ENCODE measurements around the gene PROSER3. TPM values are rescaled to one million over a fixed set of nuclear protein-coding genes. Genes with fewer than 3 reads are reported as not detected.

Gene PROSER3
- total RNA-seq, 1 experiment from 2014 or later = 7.4 TPM

- DNase-seq (ENCODE audit: low read depth) = no peak
These were observed 19.7 kb upstream of the PROSER3 start for GRCh38 chr19:35738021-35738886.

DNA sequence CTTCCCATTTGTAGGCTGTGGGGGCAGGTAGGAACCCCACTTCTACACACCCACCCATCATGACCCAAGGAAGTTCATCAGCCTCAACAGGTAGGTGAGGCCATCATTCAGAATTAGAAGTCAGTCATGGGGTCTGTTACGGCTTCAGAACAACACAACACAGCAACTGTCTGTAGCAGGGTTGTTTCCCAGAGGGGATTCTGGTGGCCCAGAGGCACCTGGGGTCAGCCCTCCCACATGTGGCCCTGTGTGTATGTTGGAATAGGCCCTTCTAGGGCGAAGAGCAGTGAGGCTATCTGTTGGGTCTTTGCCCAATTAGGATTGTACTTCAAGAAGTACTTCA lies 19.1 kb upstream of the PROSER3 start:
- no peak for DNase-seq (ENCODE audit: low read depth)

GRCh38 chr19:35739275-35740107 lies 18.5 kb upstream of the PROSER3 start:
- DNase-seq (ENCODE audit: low read depth) = no peak

DNA sequence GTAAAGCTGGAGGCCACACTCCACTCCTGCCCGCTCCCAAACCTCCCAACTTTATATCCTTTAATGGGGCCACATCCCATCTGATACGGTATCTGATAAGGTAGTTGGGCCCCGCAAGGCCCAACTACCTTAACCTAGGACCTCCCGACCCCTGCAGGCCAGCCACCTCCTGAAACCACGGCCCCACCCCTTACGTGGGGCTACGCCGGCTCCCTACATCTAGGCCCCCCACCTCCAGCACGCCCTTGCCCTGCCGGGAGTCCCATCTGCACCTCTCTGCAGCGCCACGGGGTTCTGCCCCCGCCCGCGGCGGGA lies 17.9 kb upstream of the PROSER3 start:
- DNase-seq (ENCODE audit: low read depth) = no peak

DNA sequence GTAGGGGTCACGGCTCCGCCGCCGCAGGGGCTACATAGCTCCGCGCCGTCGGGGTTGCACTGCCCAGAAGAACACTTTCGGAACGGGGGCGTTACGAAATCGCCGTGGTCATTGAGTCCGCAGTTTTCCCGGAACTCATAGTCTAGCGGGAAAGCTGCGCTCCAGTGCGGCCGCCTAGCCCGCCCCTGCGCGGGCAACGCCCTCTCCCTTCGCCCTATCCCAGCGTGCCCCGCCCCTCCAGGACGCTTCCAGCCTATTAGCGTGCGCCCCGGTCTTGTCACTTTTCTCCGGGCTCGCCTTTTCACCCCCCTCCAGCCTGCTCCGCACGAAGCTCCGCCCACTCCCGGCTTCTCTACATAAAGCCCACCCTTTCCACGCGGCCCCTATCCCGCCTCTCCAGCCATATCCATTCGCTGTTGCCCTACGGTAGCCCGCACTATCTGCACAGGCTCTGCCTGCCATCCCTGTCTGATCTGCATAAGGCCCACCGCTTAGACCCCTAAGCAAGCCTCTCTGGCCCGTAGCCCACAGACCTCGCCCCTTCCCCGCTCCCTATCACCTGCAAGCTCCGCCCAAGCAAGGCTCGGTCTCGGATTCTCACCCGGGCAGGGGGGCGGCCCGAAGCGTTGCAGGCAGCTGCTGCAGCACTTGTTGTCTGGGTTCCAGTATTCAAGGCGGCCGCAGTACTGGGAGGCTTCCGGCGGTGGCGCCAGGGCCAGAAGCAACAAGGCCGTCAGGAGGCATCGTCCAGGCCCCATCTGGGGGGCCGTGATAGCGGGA lies 17.4 kb upstream of the PROSER3 start:
- peak; percentile 97 for DNase-seq (ENCODE audit: low read depth)

DNA sequence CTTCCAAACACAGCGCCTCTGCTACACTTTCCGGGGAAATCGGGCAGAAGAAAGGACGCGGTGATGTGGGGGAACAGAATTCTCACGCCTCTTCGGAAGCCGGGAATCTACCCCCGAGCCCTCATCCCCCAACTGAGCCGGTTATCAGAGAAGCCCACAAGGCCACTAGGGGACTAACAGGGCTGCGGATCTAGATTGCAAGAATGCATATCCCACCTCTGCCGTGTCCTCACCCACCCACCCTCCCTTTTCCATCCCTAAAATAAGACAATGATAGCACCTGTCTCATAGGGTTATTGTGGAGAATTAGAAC lies 16.8 kb upstream of the PROSER3 start:
- no peak for DNase-seq (ENCODE audit: low read depth)

DNA sequence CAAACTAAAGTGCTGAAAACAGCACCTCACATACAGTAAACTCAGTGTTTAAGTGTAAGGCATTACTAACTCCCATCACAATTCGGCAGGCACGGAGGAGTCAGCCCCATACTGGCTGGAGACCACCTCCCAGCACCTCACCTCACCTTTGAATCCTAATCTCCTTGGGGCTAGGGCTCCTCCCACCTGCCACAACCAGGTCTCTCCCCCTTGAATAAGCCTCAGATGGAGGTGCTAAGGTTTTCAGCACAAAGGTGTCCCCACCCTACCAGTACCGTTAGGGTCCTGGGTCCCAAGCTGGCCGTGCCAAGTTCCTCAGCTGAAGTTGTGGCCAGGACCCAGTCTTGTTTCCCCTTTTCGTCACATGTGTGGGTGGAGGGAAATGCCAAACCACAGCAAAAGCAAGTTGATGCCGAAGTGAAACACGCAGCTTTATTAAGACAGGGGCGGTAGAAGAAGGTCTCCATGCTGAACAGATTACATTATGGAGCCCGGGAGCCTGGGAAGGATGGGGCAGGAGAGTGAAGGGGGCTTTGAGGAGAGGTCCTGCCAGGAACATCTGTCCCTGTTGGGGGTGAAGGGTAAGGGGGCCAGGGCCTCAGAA lies 15.8 kb upstream of the PROSER3 start, which contains the start of gene IGFLR1:
TSS of gene IGFLR1 (minus strand) at position 332 of the 604 bp plus-strand sequence. CDS start 1,272 bp downstream, outside the sequence.
- no peak for DNase-seq (ENCODE audit: low read depth)

- no peak for DNase-seq (ENCODE audit: low read depth)
These were observed 14.1 kb upstream of the PROSER3 start for GRCh38 chr19:35743640-35744429.

DNA sequence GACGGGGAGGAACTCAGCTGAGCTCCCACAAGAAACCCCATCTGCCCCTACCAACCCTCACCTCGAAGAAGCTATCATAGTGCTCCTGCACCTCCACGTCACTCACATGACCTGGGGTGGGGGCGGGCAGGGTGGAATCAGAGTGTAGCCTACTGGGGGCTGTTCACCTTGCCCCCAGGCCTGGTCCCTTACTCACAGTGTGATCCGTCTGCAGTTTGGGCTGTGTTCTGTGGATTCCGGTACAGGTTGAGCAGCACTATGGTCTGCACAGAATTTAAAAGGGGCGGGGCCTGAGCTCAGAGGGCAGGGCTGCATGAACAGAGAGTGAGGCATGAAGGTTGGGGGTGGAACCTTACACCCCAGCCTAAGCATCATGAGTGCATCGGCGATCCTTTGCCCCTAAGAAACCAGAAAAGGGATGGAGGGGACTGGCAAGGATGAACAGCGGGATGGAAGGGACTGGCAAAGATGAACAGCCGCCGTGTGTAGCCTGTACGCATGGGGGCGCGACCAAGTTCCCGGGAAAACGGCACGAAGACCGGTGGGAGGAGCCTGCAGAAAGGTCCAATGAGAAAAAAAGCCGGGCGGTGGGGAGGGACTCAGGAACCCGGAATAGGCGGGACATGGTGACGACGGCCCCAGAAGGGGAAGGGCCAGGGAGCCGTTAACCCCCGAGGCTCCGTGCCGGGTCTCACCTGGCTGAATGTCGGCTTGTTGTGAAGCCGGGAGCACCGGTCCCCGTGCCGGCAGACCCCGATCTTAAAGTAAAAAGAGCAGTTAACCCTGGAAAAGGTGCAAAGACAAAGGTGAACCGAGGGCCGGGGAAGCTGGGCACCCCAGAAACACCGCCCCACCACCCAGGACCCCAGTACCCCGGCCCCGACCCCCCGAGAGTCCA lies 13.3 kb upstream of the PROSER3 start:
- DNase-seq (ENCODE audit: low read depth) = peak; percentile 96

GRCh38 chr19:35745328-35746086 lies 12.5 kb upstream of the PROSER3 start, which contains the start of the genes PSENEN and U2AF1L4:
PSENEN (plus strand) TSS chr19:35745651; CDS start chr19:35745931, 280 bp downstream.
U2AF1L4 (minus strand) TSS chr19:35745418; CDS start chr19:35745391, 27 bp downstream.
- peak; percentile 99 for DNase-seq (ENCODE audit: low read depth)

- DNase-seq (ENCODE audit: low read depth) = no peak
These were observed 11.9 kb upstream of the PROSER3 start for GRCh38 chr19:35746087-35746462.

DNA sequence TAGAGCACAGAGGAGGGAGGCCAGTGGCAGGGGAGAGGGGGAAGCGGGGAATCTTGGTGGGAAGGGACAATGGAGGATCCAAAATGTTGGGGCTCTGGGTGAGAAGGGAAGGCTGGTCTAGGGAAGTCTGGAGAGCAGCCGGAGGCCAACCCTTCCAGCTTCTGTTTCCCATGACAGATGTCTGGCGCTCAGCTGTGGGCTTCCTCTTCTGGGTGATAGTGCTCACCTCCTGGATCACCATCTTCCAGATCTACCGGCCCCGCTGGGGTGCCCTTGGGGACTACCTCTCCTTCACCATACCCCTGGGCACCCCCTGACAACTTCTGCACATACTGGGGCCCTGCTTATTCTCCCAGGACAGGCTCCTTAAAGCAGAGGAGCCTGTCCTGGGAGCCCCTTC lies 11.4 kb upstream of the PROSER3 start:
- DNase-seq (ENCODE audit: low read depth) = no peak

DNA sequence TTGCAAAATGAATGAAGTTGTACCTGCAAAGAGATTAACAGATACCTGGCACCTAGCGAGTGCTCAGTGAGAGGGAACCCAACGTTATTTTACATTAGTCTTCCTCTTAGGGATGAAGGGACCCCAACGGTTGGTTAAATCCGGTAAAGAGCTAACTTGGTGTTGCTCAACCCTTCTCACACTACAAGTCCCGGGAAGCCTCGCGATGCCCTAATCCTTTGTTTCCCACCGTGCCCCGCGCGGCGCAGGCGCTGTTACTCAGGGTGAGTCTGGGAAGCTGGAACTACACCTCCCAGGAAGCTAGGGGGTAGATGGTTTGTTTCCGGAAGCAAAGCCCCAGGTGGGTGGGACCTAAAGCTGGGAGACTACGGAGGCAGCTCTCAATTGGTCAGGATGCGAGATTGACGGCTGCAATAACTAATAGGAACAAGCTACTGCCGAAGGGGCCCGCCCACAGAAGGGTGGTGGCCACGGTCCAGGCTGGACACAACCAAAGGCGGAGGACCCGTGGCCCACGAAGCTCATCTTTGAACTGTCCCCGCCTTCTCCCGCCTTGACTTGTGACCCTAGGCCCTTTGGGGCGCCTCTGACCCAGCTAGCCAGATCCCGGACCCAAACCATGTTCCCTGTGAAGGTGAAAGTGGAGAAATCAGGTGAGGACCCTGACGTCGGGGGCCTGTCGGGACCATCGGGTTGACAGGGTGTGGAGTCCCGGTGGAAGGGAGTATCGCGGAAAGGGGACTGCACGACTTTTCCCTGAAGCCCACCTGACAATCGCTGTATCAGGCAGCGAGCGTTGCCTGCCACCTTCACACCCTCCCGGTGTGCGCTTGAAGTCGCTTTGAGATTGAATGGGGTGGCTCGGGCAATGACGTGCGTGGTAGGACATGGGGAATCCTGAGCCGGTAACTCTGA lies 9.6 kb upstream of the PROSER3 start, which contains the start of gene LIN37:
TSS of gene LIN37 (plus strand) at position 471 of the 915 bp plus-strand sequence. CDS start at position 620, 149 bp downstream.
- peak; percentile 99 for DNase-seq (ENCODE audit: low read depth)

DNA sequence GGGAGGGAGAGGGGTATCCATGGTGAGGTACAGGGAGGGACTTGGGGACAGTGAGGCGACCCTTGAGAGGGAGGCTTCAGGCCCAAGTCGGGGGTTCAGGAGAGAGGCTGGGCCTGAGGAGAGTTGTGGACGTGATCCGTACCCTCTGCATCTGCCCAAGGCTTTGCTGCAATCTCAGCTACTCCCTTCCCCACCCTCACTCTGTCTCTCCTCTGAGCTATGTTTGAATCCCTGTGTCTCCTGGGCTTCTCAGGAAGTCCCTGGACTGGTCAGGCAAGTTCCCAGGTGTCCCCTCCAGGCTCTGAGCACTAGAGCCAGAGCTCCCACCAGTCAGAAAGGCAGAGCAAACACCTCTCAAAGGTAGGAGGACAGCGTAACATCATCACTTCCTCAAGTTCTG lies 7.8 kb upstream of the PROSER3 start:
- DNase-seq (ENCODE audit: low read depth) = no peak

DNA sequence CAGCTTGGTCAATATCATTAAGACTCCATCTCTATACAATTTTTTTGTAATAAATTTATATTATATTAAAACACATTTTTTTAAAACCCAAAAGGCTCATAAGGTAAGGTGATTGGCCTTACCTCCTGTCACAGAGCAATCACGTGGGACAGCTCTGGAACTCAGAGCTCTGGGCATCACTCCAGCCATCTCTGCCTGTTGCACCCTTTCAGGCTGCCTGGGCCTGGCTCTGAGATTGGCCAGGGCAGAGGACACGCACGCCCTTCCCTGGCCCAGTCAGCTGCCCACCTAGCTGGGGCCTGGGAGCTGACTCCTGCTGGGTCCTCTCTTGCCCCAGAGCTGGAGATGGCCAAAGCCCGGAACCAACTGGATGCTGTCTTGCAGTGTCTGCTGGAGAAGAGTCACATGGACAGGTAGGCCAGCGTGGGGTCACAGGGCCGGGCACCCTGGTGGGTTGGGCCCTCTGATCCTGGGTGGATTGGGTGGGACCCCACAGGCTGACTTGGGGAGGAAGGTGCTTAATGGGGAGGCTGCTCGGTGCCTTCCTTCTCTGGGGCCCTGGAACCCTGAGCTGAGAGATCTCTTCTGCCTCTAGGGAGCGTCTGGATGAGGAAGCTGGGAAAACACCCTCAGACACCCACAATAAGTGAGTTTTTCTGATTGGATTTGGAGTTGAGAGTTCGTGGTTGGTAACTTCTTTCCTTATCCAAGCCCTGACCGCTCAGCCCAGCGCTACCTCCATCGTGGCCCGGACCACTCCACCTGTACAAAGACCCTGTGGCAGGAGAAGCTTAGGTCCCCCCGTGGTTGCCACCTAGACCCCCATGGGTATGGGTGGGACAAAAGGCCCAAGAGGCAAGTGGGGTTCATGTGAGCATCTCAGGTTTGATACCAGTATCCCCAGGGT lies 5.9 kb upstream of the PROSER3 start:
- no peak for DNase-seq (ENCODE audit: low read depth)

GRCh38 chr19:35752746-35753350 lies 5.1 kb upstream of the PROSER3 start:
- no peak for DNase-seq (ENCODE audit: low read depth)

All from M059J (cell line).